Left ventricle myocardium superior (tissue), 1 donor: ENCODE measurements around the gene LMF1. TPM values are rescaled to one million over a fixed set of nuclear protein-coding genes. Genes with fewer than 3 reads are reported as not detected.

Experiments
- ATAC-seq: fragments of 200-7000 bp; cut with Tn5 transposase; one replicate; pipeline ENCODE4 v1.9.1; 2020; ENCODE audit warnings: mild to moderate bottlenecking, moderate library complexity
- DNase-seq: peaks from one replicate; pipeline ENCODE4 v3.0.0-alpha.2; 2020
- intact Hi-C: fragments of 100-400 bp; cut with micrococcal nuclease; formaldehyde crosslinking; loops from one replicate; pipeline ENCODE4 v1.11.0; 2022
- total RNA-seq: library from RNA; stranded (reverse); fragmentation: NEBNext Ultra II Directional; extraction: Animal tissue kit (Norgen Biotek cat#: 25700); gene quantifications from one replicate; pipeline ENCODE4 v1.2.1, GENCODE V29; 2021
- donor health status: DM: no; HTN: yes; CAD: no; lungs with severe emphysema.

LMF1 gene
- total RNA-seq, 1 donor from 2014 or later: 6.0 TPM

DNA sequence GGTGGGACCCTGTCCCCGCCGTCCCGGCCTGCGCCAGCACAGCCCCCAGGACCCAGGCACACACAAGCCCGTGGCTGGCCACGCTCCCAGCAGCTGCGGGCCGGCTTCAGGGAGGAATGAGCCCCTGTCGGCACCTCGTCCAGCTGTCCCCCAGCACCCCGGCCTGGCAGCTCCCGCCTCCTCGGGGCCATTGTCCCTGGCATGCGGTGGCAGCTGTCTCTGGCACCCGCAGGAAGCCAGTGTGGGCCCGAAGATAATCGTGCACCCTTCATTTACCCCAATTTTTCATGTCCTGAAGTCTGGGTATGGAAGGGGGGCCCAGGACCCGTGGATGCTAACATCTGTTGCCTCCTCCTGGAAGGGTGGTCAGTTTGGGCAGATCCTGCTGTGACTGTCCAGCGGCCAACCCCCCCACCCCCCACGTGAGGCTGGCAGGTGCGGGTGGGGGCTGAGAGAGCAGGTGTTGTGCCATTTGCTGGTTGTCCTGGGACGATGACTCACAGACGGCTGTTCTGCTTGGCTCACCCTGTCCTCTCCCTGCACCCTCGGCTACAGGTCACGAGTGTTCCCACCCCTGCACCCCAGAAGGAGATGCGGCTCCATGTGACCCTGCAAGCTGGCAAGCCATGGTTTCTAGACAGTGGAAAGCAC lies 4.0 kb upstream of the LMF1 start:
- no peak for ATAC-seq
- intact Hi-C loops: no loop called here

DNA sequence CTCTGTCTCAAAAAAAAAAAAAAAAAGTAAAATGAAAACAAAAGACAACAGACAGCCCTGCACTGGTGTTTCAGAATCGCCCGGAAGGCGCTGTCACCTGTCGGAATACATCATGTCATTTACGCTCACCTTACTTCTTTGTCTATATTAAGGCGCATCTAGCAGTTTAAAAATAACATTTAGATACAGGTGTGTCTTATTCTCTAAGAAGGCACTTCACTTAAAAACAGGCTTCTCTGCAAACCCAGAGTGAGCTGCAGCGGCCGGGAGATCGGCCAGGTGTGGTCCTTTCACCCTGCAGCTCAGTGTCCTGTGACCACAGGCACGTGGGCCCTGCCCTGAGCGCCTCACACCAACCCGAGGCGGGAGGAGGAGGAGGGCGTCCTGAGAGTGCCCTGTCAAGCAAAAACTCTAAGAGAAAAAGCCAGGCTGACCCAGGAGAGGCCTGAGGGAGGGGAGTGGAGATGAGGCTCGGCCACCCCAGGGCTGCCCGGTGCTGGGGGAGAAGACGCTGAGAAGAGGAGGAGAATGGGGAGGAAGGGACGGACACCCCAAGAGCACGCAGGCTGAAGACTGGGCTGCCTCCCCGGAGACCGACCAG lies 3.3 kb upstream of the LMF1 start:
- ATAC-seq (no peak), DNase-seq (no peak)
- intact Hi-C loops: no loop called here

More for the DNA sequence above, 4.0 kb upstream of the LMF1 start:
- DNase-seq: no peak

DNA sequence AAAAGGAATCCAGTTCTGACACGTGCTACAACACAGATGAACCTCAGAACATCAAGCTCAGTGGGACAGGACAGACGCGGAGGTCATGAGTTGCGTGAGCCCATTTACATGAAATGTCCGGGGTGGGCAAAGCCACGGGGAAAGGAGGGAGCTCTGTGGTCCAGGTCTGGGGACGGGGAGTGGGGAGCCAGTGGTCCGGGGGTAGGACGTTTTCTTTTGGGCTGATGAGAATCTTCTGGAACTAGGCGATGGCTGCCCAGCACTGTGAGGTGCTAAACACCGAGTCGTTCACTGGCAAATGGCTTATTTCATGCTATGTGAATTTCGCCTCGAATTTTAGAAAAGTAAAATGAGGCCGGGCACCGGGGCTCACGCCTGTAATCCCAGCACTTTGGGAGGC lies 2.6 kb upstream of the LMF1 start:
- ATAC-seq: no peak
- no peak for DNase-seq
- intact Hi-C loops: no loop called here

DNA sequence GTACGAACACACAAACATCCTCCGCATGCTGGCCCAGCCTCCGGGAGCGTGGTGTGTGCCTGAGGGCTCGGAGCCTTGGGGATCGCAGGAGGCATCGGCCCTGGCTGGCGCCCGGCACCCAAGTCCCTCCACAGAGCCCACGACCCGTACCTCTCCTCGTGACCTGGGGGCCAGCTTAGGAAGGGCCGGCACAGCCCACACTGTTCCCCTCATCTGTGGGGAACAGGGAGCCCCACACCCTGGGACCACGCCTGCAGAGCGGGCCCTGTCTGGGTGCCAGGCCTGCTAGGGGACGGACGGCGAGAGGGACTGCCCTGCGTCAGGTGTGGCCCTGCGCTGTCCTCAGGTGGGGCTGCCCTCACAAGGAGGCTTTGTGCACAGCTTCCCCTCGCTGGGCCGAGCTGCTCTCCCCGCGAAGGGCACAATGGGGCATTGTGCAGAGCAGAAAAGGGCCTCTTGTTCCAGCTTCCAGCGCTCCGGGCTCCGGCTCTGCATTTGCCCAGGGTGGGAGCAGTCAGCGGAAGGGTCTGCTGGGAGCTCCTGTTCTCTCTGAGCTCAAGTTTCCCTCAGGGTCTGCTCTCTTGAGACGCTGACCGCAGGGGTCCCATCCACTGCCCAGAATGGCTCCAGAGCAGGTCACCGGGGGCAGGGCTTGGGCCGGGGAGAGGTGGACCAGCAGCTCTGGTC lies 1.7 kb upstream of the LMF1 start:
- ATAC-seq: no peak
- DNase-seq: no peak
- intact Hi-C loops: no loop called here

DNA sequence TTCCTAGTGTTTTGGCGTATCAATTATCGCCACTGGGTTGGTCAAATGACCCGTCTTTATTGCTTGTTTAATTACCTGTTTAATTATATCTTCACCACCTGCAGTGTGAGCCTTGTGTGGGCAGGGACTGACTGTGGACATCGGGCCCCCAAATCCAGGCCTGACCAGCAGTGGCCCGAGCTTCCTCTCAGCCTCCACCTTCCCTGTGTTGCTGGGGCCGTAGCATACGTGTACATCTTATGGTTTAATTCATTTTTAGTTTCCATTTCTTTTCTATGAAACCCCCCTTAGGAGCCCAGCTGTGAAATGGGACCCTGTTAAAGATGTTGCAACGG lies 1.2 kb upstream of the LMF1 start:
- intact Hi-C loops: no loop called here
- ATAC-seq: no peak
- no peak for DNase-seq

DNA sequence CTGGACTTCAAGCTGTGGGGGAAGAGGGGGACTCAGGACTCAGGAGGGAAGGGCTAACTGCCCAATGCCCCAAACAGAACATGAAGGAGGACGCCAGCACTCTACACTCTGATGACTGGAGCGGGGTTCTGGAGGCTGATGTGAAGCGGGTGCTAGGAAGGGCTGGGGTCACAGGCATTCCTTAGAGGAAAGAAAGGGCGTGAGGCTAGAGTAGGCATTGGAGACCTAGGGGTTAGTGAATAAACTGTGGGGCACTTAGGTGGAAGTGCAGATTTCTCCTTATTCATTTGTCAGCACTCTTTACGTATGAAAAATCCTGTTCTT lies 760 bp upstream of the LMF1 start:
- intact Hi-C loops: no loop called here
- DNase-seq (no peak), ATAC-seq (no peak)

DNA sequence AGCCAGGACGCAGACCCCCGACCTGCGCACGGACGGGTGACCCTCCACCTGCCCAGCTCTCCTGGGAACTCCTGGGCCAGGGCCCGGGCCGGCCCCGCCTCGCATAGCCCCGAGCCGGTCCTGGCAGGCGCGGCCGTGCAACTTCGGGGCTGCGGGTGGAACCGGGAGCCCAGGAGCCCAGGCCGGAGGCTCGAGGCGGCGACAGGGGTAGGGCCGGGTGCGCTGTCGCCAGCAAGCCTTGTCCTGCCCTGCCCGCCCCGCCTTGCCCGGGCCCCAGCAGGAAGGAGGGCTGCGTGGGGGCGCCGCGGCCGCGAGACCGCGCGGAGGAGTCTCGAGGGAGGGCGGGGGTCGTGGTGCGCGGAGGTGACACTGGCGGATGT lies 408 bp downstream of the LMF1 start:
- DNase-seq (peak; percentile 52), ATAC-seq (peak; percentile 42)
- intact Hi-C loops: no loop called here

DNA sequence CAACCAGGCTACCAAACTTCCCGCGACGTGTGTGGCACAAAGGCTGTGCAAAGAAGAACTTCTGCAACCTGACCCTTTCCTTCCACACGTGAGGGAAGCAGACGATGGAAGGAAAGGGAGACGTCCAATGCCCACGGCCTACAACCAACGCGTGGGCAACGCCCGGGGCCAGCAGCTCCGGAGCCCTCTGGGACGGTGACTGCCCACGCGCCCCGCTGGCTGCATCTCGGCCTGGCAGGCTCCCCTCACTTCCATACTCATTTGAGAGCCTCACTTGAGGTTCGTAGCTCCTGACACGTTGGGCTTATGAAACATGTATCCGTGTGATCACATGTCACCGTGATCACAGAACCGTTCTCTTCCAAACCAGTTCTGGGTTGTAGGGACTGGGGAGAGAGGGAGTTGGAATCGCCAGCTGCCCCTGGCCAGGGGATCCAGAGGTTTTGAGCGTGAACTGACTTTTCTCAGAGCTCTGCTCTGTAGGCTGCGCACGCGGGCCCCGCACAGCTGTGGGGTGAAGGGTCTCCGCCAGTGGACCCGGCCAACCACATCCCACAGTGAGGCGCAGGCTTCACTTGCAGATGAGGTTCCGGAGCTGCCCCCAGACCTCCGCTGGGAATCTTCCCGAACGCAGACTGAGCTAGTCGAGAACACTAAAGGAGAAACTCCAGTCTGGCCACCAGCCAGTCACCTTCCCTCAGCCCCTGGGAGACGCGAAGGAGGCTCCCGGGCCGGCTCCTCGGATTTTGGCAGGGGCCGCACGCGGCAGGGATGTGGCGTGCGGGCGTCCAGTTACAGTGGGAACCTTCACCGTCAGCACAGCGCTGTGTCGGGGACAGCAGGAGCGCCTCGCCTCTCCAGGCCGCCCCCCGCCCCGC lies 1.0 kb downstream of the LMF1 start:
- intact Hi-C loops: no loop called here
- ATAC-seq (peak; percentile 10), DNase-seq (no peak)

DNA sequence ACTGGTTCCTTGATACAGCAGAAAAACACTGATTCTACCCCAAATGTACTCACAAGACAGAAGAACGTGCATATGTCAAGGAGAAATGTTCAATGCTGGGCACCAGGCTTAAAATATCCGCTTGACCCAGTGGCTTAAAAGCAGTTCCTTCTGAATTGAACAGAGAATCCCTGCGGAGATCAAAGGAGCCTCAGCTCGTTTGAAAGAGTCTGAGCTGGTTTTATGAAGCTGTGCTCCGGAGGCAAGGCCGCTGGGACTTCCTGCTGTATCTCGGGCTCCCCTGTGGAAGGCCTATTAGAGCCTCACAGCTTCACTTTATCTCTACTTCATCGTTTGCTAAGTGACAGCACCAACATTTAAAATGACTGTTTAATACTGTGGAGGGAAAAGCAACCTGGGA lies 2.2 kb downstream of the LMF1 start:
- ATAC-seq (no peak), DNase-seq (no peak)
- intact Hi-C loops: no loop called here

DNA sequence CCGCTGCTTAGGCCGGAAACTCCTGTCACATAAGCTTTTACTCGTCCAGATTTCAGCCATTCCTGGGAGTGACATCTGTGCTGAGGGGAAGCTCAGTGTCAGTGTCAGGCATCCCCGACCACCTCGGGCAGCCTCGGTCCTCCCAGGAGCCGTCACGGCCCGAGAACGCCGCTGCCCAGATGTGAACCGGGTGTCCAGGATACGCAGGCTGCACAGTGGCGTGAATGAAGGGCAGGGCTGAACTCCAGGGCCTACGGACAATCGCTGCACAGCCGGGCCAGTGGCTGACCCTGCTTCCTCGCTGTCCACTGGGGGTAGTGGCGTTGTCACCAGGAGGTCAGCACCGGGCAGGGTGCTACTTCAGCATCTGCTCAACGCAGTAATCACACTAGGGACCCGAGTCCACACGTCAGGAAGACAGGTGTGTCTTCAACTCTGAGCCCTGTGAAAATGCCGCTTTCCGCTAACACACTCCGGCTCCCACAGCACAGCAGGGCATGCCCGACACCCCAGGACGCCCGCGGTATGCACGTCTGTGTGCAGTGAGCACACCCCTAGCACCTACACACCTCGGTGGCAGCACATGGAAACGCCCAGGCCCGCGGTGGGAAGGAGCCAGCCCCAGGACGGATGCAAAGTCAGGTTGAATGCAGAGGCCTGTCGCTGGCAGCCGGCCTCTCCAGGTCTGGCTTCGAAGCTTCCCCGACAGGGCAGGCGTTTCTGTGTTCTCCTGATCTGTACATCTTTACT lies 3.1 kb downstream of the LMF1 start:
- DNase-seq (no peak), ATAC-seq (no peak)
- intact Hi-C loops: no loop called here

DNA sequence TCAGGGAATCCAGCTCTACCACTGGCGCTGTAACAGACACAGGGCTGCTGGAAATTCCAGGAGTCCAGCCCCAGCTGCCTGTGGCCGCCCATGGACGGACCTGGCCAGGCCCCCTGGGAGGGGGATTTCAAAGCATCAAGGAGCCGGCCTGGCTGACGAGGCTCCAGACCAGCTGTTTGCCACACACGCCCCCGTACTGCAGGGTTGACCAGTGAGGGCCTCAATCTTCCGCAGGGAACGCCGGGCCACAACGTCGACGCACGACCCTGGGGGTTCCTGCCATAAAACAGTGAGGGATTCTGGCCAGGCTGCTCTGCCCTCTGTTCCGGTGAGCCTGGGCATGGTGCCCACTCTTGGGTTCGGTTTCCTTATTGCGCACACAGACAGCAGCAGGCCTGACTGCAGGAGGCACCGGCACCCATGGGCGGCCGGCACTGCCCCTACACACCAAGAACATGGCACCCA lies 3.7 kb downstream of the LMF1 start:
- intact Hi-C loops: no loop called here
- ATAC-seq: no peak

DNA sequence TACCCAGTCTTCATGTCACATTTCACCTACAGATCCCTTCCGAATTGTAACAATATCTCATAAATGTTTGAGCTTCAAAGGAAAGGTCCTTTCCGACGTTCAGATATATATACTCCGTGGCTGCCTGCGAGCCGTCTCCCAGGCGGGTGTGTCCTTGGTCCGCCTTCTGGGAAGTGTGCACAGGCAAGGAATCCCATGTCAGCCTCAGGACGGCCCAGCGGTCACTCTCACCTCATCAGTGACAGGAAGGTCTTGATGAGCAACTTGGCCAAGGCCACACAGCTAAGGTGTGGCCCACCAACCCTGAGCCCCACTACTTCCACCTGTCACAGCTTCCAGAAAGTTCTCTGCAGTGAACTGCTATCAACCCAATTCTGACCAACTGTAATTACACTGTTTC lies 4.3 kb downstream of the LMF1 start:
- DNase-seq (no peak), ATAC-seq (no peak)
- intact Hi-C loops: no loop called here

More for the DNA sequence above, 3.7 kb downstream of the LMF1 start:
- DNase-seq: no peak

DNA sequence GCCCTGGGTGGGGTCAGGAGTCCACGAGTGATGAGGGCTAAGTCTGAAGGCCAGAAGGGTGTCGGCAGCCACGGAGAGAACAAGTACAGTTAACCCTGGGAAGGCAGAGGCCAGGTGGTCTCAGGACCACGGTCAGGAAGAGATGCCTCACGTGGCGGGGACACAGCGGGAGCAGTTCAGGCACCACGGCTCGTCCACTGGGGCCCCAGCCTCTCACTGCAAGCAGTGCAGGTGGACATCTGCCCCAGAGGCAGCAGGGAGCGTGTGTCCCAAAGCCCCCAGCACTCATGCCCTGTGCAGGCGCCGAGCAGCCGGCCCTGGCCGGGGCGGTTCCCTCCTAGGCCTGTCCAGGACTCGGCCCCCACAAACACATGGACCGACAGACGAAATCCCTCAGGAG lies 4.7 kb downstream of the LMF1 start:
- intact Hi-C loops: no loop called here

DNA sequence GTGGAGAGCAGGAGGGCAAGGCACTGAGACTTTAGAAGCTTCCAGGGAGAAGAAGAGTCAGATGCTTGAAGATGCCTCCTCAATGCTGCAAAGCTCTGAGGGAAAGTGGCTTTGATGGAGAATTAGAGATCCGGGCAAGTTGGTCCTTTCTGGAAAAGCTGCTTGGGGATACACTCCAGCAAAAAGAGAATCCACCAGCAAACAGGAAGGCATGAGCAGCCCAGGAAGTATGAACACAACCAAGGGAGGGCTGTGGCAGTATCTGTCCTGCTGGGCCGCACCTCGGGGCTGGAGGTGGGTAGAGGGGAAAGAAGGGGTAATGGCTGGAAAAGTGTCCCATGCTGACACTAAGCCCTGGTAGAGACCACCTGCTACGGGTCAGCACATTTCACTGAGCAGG lies 5.3 kb downstream of the LMF1 start:
- DNase-seq (no peak), ATAC-seq (no peak)
- intact Hi-C loops: no loop called here

More for the DNA sequence above, 4.7 kb downstream of the LMF1 start:
- ATAC-seq (no peak), DNase-seq (no peak)

DNA sequence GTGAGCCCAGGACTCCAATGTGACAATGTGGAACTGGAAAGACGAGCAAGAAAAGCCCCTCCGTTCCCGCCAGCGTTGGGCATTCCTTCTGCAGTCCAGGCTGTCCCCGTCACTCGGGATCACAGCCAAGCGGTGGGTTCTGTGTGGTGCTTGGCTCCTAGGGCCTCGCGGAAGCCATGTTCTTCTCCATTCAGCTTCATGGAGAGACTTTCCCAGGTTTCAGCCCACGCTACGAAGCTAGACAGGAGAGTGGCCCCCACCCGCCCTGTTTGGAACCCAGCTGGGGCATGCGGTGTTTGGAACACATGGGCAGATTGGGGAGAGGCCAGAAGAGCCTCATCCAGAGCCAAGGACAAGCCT lies 5.8 kb downstream of the LMF1 start:
- intact Hi-C loops: no loop called here
- ATAC-seq (no peak), DNase-seq (no peak)

DNA sequence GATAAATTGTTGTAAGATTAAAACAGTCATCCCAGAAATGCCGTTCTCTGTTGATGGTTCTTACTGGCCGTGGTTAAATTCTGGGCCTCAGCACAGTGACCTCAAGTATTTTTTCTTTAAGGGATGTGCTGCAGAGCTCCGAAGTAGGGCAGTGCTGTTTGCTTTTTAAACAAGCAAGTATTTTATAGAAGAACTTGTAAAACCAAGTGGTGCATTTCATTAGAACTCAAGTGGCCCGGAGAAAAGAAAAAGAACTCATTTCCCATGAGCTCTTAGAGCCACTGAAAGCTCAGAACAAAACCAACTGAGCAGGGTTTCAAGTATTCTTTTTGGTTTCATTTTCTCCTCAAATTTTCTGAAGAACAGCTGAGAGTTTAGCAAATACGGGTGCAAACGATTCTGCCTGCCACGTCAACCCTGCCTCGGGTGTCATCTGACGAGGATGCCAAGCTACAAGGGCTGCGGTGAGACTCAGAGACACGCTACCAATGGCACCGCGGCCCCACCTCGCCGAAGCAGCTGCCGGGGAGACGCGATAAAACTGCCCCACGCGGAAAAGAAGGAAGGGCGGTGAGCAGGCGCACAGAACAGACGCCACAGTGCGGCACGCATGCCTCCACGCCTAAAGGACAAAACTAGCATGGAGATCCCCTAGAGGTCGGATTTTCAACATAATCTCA lies 6.3 kb downstream of the LMF1 start:
- DNase-seq: no peak
- intact Hi-C loops: no loop called here
- ATAC-seq: no peak

DNA sequence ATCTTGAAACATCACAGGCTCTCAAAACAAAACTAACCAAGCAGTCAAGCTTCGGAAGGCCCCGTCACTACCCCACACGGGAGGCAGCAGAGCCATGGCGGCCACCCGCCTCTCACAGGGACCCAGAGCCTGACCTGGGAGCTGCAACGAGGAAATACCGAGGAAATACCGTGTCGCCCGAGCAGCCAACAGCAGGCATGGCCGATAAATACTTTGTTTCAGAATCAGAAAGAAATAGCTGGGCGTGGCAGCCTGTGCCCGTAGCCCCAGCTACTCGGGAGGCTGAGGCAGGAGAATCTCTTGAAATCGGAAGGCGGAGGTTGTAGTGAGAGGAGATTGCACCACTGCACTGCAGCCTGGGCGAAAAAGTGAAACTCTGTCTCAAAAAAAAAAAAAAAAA lies 6.9 kb downstream of the LMF1 start:
- DNase-seq (no peak), ATAC-seq (no peak)
- intact Hi-C loops: no loop called here

DNA sequence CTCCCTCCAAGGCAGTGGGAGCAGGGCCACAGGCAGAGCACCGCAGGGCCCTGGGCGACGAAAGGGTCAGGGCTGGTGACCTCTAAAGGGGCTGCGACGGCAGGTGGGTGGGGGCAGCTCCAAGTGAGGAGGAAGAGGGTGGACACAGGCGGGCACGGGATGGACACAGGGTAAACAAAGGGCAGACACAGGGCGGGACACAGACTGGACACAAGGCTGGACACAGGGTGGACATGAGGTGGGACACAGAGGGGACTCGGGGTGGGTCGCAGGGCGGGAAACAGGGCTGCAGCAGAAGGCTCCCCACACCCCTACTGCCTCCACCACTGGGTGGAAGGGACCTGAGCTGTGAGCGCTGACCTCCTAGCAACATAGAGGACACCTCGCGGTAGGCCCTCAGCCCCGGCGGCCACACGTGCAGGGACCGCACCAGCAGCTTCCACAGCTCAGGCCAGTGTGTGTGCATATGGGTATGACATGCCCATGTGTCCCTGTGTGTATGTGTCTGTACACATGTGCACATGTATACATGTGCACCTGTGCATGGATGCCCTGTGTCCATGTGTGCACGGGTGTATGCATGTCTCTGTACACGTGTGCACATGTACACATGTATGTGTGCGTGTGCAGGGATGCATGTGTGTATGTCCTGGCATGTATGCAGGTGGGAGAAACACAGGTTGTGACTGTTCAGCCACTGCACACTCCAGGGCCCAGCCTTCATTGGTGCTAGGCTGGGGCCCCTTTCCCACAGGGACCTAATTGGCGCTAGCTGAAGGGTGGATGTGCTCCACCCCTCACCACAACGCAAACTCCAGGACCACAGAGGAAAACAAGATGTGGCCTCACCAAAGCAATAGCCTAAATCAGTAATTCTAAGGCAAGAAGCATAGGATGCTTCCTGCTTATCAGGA lies 7.6 kb downstream of the LMF1 start:
- DNase-seq: no peak
- intact Hi-C loops: no loop called here
- ATAC-seq: no peak
